GM12878 (cell line): ENCODE measurements around the gene SPAM1. TPM values are rescaled to one million over a fixed set of nuclear protein-coding genes. Genes with fewer than 3 reads are reported as not detected.

Experiments used
- ATAC-seq: fragments of 200-7000 bp; cut with Tn5 transposase; 3 replicates; pipeline ENCODE4 v1.9.1; 2020; ENCODE audit warnings: mild to moderate bottlenecking, moderate library complexity
- BruUV-seq: library from RNA; stranded (reverse); fragments of 400-500 nt; replicated peaks from 2 replicates; lab custom pipeline; 2021; lab: Mats Ljungman, UMichigan
- CTCF ChIA-PET: fragments of 300-600 bp; sonication (Branson Sonifier 250); formaldehyde crosslinking; extraction: SDS; loops from one replicate; lab custom pipeline; 2021; ENCODE audit warnings: inconsistent platforms; lab: Yijun Ruan, JAX
- POLR2A ChIA-PET: fragments of 350-600 bp; formaldehyde crosslinking; extraction: SDS; loops from one replicate; lab custom pipeline; 2021; ENCODE audit warnings: inconsistent platforms; lab: Charles Lee
- RAD21 ChIA-PET: fragments of 300-600 bp; sonication (Branson Sonifier 250); formaldehyde crosslinking; loops from one replicate; lab custom pipeline; 2023; ENCODE audit warnings: antibody characterized with exemption; ENCODE audit not compliant: unreplicated experiment; lab: Charles Lee
- SMC1A ChIA-PET: fragments of 300-600 bp; sonication (Branson Sonifier 250); formaldehyde crosslinking; loops from one replicate; lab custom pipeline; 2023; ENCODE audit not compliant: unreplicated experiment, uncharacterized antibody; lab: Charles Lee
- DNase-seq: peaks from one replicate; pipeline ENCODE4 v3.0.0-alpha.2; 2011; ENCODE audit warnings: low read depth, low spot score
- FAIRE-seq: peaks from 3 replicates; lab custom pipeline; 2011; peaks lifted over from hg19 to GRCh38; lab: Jason Lieb, UNC
- H2AFZ ChIP-seq: 2 replicates; pipeline ENCODE4 v1.6.0; 2011; ENCODE audit warnings: low read depth, low read length, control low read depth; ENCODE audit not compliant: control insufficient read depth
- H3K27ac ChIP-seq: 2 replicates; pipeline ENCODE4 v1.5.1; 2011; ENCODE audit warnings: control low read depth; ENCODE audit not compliant: control insufficient read depth, insufficient read depth
- H3K27me3 ChIP-seq, 2 experiments: replicated peaks in 1 of 2; 2 replicates each; pipeline versions ENCODE4 v1.6.0 to v1.6.1; 2011; ENCODE audit warnings: low read length in 1 of 2; ENCODE audit not compliant: control insufficient read depth in 2 of 2, insufficient read depth in 2 of 2
- H3K36me3 ChIP-seq, 2 experiments: 2 replicates each; pipeline ENCODE4 v1.5.1; 2011; ENCODE audit warnings: low read length in 1 of 2; ENCODE audit not compliant: control insufficient read depth in 2 of 2, insufficient read depth in 2 of 2
- H3K4me1 ChIP-seq: 2 replicates; pipeline ENCODE4 v1.6.1; 2011; ENCODE audit warnings: mild to moderate bottlenecking, low read length, moderate library complexity, mixed read lengths; ENCODE audit not compliant: control insufficient read depth, insufficient read depth
- H3K4me2 ChIP-seq: 2 replicates; pipeline ENCODE4 v1.6.0; 2011; ENCODE audit warnings: control low read depth; ENCODE audit not compliant: control insufficient read depth, insufficient read depth
- H3K4me3 ChIP-seq: fragments of 200-600 bp; sonication (generic); 2 replicates; pipeline ENCODE4 v1.5.1; 2016
- H3K79me2 ChIP-seq: 2 replicates; pipeline ENCODE4 v1.6.0; 2011; ENCODE audit warnings: low read length; ENCODE audit not compliant: control insufficient read depth, insufficient read depth
- H3K9ac ChIP-seq: 2 replicates; pipeline ENCODE4 v1.8.0; 2011; ENCODE audit warnings: low read length, control low read depth, mixed read lengths; ENCODE audit not compliant: control insufficient read depth, insufficient read depth
- H3K9me3 ChIP-seq: replicated peaks from 3 replicates; pipeline ENCODE4 v1.5.1; 2011; ENCODE audit warnings: mild to moderate bottlenecking, low read length; ENCODE audit not compliant: control insufficient read depth, insufficient read depth
- H4K20me1 ChIP-seq: 2 replicates; pipeline ENCODE4 v1.6.0; 2011; ENCODE audit not compliant: control insufficient read depth, insufficient read depth
- ASH2L ChIP-seq: fragments of 300-600, 200-600 bp; sonication (generic); IDR thresholded peaks from 2 replicates; pipeline ENCODE4 v1.6.1; 2017; ENCODE audit warnings: low read depth, mild to moderate bottlenecking, borderline replicate concordance
- ATF7 ChIP-seq: fragments of 450-650 bp; IDR thresholded peaks from 2 replicates; pipeline ENCODE4 v1.6.1; 2016; ENCODE audit warnings: low read depth, mild to moderate bottlenecking
- BCL3 ChIP-seq: IDR thresholded peaks from 2 replicates; pipeline ENCODE4 v1.6.1; 2011; ENCODE audit warnings: borderline replicate concordance, low read depth, mild to moderate bottlenecking, moderate library complexity, low read length; ENCODE audit not compliant: insufficient read depth, poor library complexity, severe bottlenecking
- ESRRA ChIP-seq: IDR thresholded peaks from 2 replicates; pipeline ENCODE4 v1.6.1; 2012; ENCODE audit warnings: mild to moderate bottlenecking, low read length, improper control_type of control experiment
- GABPA ChIP-seq: IDR thresholded peaks from 2 replicates; pipeline ENCODE4 v1.6.1; 2014; ENCODE audit warnings: antibody characterized with exemption, low read depth, mild to moderate bottlenecking, inconsistent platforms
- IKZF1 ChIP-seq: fragments of 450-650 bp; conservative IDR thresholded peaks from 2 replicates; pipeline ENCODE4 v1.6.1; 2017; ENCODE audit warnings: antibody characterized with exemption, mild to moderate bottlenecking
- KDM1A ChIP-seq: fragments of 200-600 bp; sonication (generic); IDR thresholded peaks from 2 replicates; pipeline ENCODE4 v1.6.1; 2016; ENCODE audit warnings: borderline replicate concordance
- MAX ChIP-seq: IDR thresholded peaks from 2 replicates; pipeline ENCODE4 v1.6.1; 2012; ENCODE audit warnings: low read depth, low read length, improper control_type of control experiment
- MLLT1 ChIP-seq: fragments of 450-650 bp; IDR thresholded peaks from 2 replicates; pipeline ENCODE4 v1.6.1; 2016; ENCODE audit warnings: mild to moderate bottlenecking
- MXI1 ChIP-seq: fragments of 150-350 bp; IDR thresholded peaks from 2 replicates; pipeline ENCODE4 v1.6.1; 2011; ENCODE audit warnings: low read depth, mild to moderate bottlenecking, inconsistent platforms, low read length, improper control_type of control experiment
- NFXL1 ChIP-seq: fragments of 450-650 bp; IDR thresholded peaks from 2 replicates; pipeline ENCODE4 v1.6.1; 2017; ENCODE audit warnings: antibody characterized with exemption, mild to moderate bottlenecking, borderline replicate concordance
- PAX5 ChIP-seq: IDR thresholded peaks from 2 replicates; pipeline ENCODE4 v1.6.1; 2011; ENCODE audit warnings: low read depth, low read length, borderline replicate concordance
- SMC3 ChIP-seq: IDR thresholded peaks from 2 replicates; pipeline ENCODE4 v1.6.1; 2011; ENCODE audit warnings: low read length, improper control_type of control experiment, borderline replicate concordance
- TARDBP ChIP-seq: IDR thresholded peaks from 2 replicates; pipeline ENCODE4 v1.6.1; 2016; ENCODE audit warnings: borderline replicate concordance
- ZNF384 ChIP-seq: IDR thresholded peaks from 2 replicates; pipeline ENCODE4 v1.6.1; 2012; ENCODE audit warnings: low read depth, mild to moderate bottlenecking, low read length, improper control_type of control experiment, borderline replicate concordance
- WGBS: methylation state at CpG from one replicate; pipeline ENCODE4 v1.1.6; 2016; ENCODE audit warnings: low lambda C conversion rate; ENCODE audit not compliant: insufficient replicate concordance, insufficient coverage; ENCODE audit errors: missing lambda C conversion rate; 5-methylcytosine and 5-hydroxymethylcytosine counted together
- in situ Hi-C: fragments of 300-500 bp; cut with MboI; formaldehyde crosslinking; loops from 9 replicates; pipeline ENCODE4 v1.14.3; 2018; ENCODE audit warnings: mixed read lengths
- intact Hi-C: fragments of 100-400 bp; cut with micrococcal nuclease; formaldehyde crosslinking; loops from one replicate; pipeline ENCODE4 v1.14.2; 2022; ENCODE audit not compliant: unreplicated experiment
- polyA plus RNA-seq, 11 experiments: library from polyadenylated mRNA; depleted of rRNA in 4 of 11; unstranded in 6 of 11; stranded (reverse) in 5 of 11; fragments of >200 nt; fragmentation: Nextera tagmentation in 4 of 11; fragmentation: Illumina TruSeq in 1 of 11; extraction: Ambion mirVana in 4 of 11; extraction: Trizol in 1 of 11; gene quantifications; 1 replicate in 1 of 11; 2 replicates in 10 of 11; pipeline versions ENCODE4 v1.2.1 to v1.2.3, GENCODE V29; 2011 to 2016; ENCODE audit warnings: inconsistent platforms in 2 of 11, missing spikeins in 2 of 11, low read depth in 1 of 11
- total RNA-seq, 4 experiments: library from RNA; depleted of rRNA in 3 of 4; stranded (reverse); fragments of >200 nt in 3 of 4; fragmentation: Illumina TruSeq in 1 of 4; extraction: Trizol in 1 of 4; gene quantifications; 2 replicates each; pipeline versions ENCODE4 v1.2.1 to v1.2.3, GENCODE V29; 2013 to 2021

The SPAM1 gene
- total and polyA plus RNA-seq, 10 of the 15 experiments (the other 5 are each of a cell fraction or from before 2014, with no cell fraction given): not detected

- no peak for FAIRE-seq
- BruUV-seq: no TSS peak
- no peaks in the 10 kb centered on the region for H4K20me1 ChIP-seq
- H3K27me3 ChIP-seq: no peaks in the 10 kb centered on the region
- no peak for TF ChIP-seq IKZF1
- no peak for TF ChIP-seq ATF7
- no peak for TF ChIP-seq MLLT1
- ATAC-seq: peak; percentile 86
- no peaks in the 10 kb centered on the region for H3K79me2 ChIP-seq
- WGBS: 75% methylated on average over 10 of the region's 10 CpGs
- ChIA-PET CTCF (no interaction called here), RAD21 (interaction anchor here (0.7 kb wide), 1 partner anchor 168 kb away, joined by 3 read pairs; no protein-coding TSS in a partner anchor), POLR2A (no interaction called here), SMC1A (interaction anchor here (1.1 kb wide), 1 partner anchor 25 kb away, joined by 3 read pairs; no protein-coding TSS in a partner anchor)
- no peaks in the 10 kb centered on the region for H3K9me3 ChIP-seq
- no peak for DNase-seq
- no peak overlapping the region for H3K9ac ChIP-seq
- no peaks in the 10 kb centered on the region for H3K36me3 ChIP-seq
- no peak overlapping the region for H3K4me3 ChIP-seq
- no peaks in the 10 kb centered on the region for H3K4me1 ChIP-seq
- in situ Hi-C loops: no loop called here
- H2AFZ ChIP-seq: no peak overlapping the region
- no peak overlapping the region for H3K27ac ChIP-seq
- H3K4me2 ChIP-seq: no peak overlapping the region
- intact Hi-C loops: no loop called here
These were observed 70.7 kb downstream of the SPAM1 start for GRCh38 chr7:123995617-123996326.

- Histone ChIP-seq H3K27ac (no peak overlapping the region), H3K4me3 (no peak overlapping the region), H3K36me3 (no peaks in the 10 kb centered on the region), H3K4me2 (no peak overlapping the region), H3K9me3 (no peaks in the 10 kb centered on the region), H3K27me3 (no peaks in the 10 kb centered on the region), H4K20me1 (no peaks in the 10 kb centered on the region), H3K9ac (no peak overlapping the region), H3K79me2 (no peaks in the 10 kb centered on the region), H3K4me1 (no peaks in the 10 kb centered on the region), H2AFZ (no peak overlapping the region)
- ATAC-seq (no peak), DNase-seq (no peak), FAIRE-seq (no peak)
- ChIA-PET RAD21 (interaction anchor here (0.7 kb wide), 1 partner anchor 168 kb away, joined by 3 read pairs; no protein-coding TSS in a partner anchor), CTCF (no interaction called here), POLR2A (no interaction called here), SMC1A (no interaction called here)
- WGBS: 69% methylated on average over 6 of the region's 6 CpGs
- BruUV-seq: no TSS peak
- intact Hi-C loops: no loop called here
- in situ Hi-C loops: no loop called here
- TF ChIP-seq TARDBP (no peak), ZNF384 (no peak), MXI1 (no peak), PAX5 (no peak), MAX (no peak), KDM1A (no peak), GABPA (no peak), NFXL1 (no peak), ESRRA (no peak), SMC3 (no peak), ASH2L (no peak), BCL3 (no peak)
These were observed 71.2 kb downstream of the SPAM1 start for GRCh38 chr7:123996327-123996625.
